Body of pancreas (tissue), 4 donors: ENCODE data around the gene POLE3.

Source experiments
- POLR2A ChIP-seq, 3 donors: fragments of 450-650 bp; IDR thresholded peaks; one replicate each; pipeline ENCODE4 v1.6.1; 2016; ENCODE audit warnings: antibody characterized with exemption in 3 of 3, mild to moderate bottlenecking in 2 of 3
- TF ChIP-seq, protein P1 (sequence below), 7 experiments: fragments of 450-650 bp in 4 of 7; fragments of 200-600 bp in 3 of 7; sonication (generic) in 3 of 7; IDR thresholded peaks; one replicate each; pipeline ENCODE4 v1.5.1; 2016 to 2019; ENCODE audit warnings: antibody characterized with exemption in 7 of 7

- TF ChIP-seq, protein P1, sequence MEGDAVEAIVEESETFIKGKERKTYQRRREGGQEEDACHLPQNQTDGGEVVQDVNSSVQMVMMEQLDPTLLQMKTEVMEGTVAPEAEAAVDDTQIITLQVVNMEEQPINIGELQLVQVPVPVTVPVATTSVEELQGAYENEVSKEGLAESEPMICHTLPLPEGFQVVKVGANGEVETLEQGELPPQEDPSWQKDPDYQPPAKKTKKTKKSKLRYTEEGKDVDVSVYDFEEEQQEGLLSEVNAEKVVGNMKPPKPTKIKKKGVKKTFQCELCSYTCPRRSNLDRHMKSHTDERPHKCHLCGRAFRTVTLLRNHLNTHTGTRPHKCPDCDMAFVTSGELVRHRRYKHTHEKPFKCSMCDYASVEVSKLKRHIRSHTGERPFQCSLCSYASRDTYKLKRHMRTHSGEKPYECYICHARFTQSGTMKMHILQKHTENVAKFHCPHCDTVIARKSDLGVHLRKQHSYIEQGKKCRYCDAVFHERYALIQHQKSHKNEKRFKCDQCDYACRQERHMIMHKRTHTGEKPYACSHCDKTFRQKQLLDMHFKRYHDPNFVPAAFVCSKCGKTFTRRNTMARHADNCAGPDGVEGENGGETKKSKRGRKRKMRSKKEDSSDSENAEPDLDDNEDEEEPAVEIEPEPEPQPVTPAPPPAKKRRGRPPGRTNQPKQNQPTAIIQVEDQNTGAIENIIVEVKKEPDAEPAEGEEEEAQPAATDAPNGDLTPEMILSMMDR (IDR thresholded peaks at IDR 0.05): no peak
- no peak for TF ChIP-seq POLR2A (IDR thresholded peaks at IDR 0.05)
Observed at GRCh38 chr9:113389451-113389850, 21.0 kb downstream of the POLE3 start.
